Endodermal cell (in vitro differentiated cells): ENCODE data around the gene RPTOR. TPM values are rescaled to one million over a fixed set of nuclear protein-coding genes. Genes with fewer than 3 reads are reported as not detected.

Experiments used
- DNase-seq: peaks from one replicate; pipeline ENCODE4 v3.0.0-alpha.2; 2017
- H3K27ac ChIP-seq: 2 replicates; pipeline ENCODE4 v1.5.1; 2013; ENCODE audit warnings: mild to moderate bottlenecking, low read depth, low read length, moderate library complexity
- H3K27me3 ChIP-seq: 2 replicates; pipeline ENCODE4 v1.6.1; 2013; ENCODE audit warnings: mild to moderate bottlenecking, low read length, moderate library complexity; ENCODE audit not compliant: insufficient read depth, control insufficient read depth, poor library complexity, severe bottlenecking
- H3K36me3 ChIP-seq: 2 replicates; pipeline ENCODE4 v1.7.0; 2013; ENCODE audit warnings: mild to moderate bottlenecking, low read length, moderate library complexity; ENCODE audit not compliant: control insufficient read depth, insufficient read depth
- H3K4me1 ChIP-seq: one replicate; pipeline ENCODE4 v1.7.0; 2013; ENCODE audit warnings: low read length; ENCODE audit not compliant: control insufficient read depth, insufficient read depth
- H3K4me3 ChIP-seq: 2 replicates; pipeline ENCODE4 v1.5.1; 2013; ENCODE audit warnings: mild to moderate bottlenecking, low read length, moderate library complexity
- H3K9ac ChIP-seq: 2 replicates; pipeline ENCODE4 v1.6.1; 2013; ENCODE audit warnings: mild to moderate bottlenecking, low read length, moderate library complexity; ENCODE audit not compliant: poor library complexity, severe bottlenecking; ENCODE audit errors: extremely low read depth
- H3K9me3 ChIP-seq: 2 replicates; pipeline ENCODE4 v1.6.1; 2013; ENCODE audit warnings: mild to moderate bottlenecking, low read length, moderate library complexity; ENCODE audit not compliant: control insufficient read depth
- H3K27ac Mint-ChIP-seq: 2 replicates; pipeline ENCODE4 v1.8.0; 2020; ENCODE audit warnings: mixed read lengths
- H3K27me3 Mint-ChIP-seq: 2 replicates; pipeline ENCODE4 v1.8.0; 2021; ENCODE audit warnings: mild to moderate bottlenecking, mixed read lengths; ENCODE audit not compliant: insufficient read depth
- H3K36me3 Mint-ChIP-seq: 2 replicates; pipeline ENCODE4 v1.8.0; 2020; ENCODE audit warnings: low read depth, mixed read lengths
- H3K4me1 Mint-ChIP-seq: 2 replicates; pipeline ENCODE4 v1.8.0; 2020; ENCODE audit warnings: mixed read lengths
- H3K4me3 Mint-ChIP-seq: 2 replicates; pipeline ENCODE4 v1.8.0; 2020; ENCODE audit warnings: mild to moderate bottlenecking, moderate library complexity, mixed read lengths
- H3K9me3 Mint-ChIP-seq: 2 replicates; pipeline ENCODE4 v1.8.0; 2020; ENCODE audit warnings: mild to moderate bottlenecking, mixed read lengths
- CTCF ChIP-seq: fragments of 200-600 bp; sonication (generic); conservative IDR thresholded peaks from 2 replicates; pipeline ENCODE4 v1.5.0; 2021; ENCODE audit warnings: antibody characterized with exemption, mild to moderate bottlenecking
- WGBS, 2 experiments: methylation state at CpG; one replicate each; pipeline versions ENCODE4 v1.1.5 to v1.1.7; 2013; ENCODE audit warnings: missing lambda C conversion rate in 2 of 2, mixed read lengths in 1 of 2; ENCODE audit not compliant: insufficient coverage in 1 of 2, insufficient read length in 1 of 2; 5-methylcytosine and 5-hydroxymethylcytosine counted together
- total RNA-seq, 2 donors: library from RNA; stranded (reverse); fragmentation: NEBNext Ultra II Directional in 1 of 2; extraction: Animal tissue kit (Norgen Biotek cat#: 25700) in 1 of 2; gene quantifications; 2 replicates in 1 of 2; 3 replicates in 1 of 2; pipeline ENCODE4 v1.2.1, GENCODE V29; 2021

The RPTOR gene
- total RNA-seq, 2 donors from 2014 or later: 45.1 to 53.4 TPM

- Histone ChIP-seq H3K36me3 (no peaks in the 10 kb centered on the region), H3K4me1 (peaks cover 10% of the 10 kb centered on the region), H3K4me3 (no peak overlapping the region), H3K9me3 (no peaks in the 10 kb centered on the region), H3K27me3 (no peaks in the 10 kb centered on the region), H3K27ac (peak overlapping the region; percentile 26), H3K9ac (no peak overlapping the region)
- Mint-ChIP-seq H3K27ac (peak overlapping the region; percentile 82), H3K4me1 (peaks cover 46% of the 10 kb centered on the region), H3K9me3 (peaks cover 4% of the 10 kb centered on the region), H3K27me3 (no peaks in the 10 kb centered on the region), H3K36me3 (peaks cover 6% of the 10 kb centered on the region), H3K4me3 (no peak overlapping the region)
- no peak for DNase-seq
- TF ChIP-seq CTCF: no peak
- WGBS, 2 experiments: 90 to 92% methylated on average over 16 to 18 of the region's 18 CpGs
Observed at GRCh38 chr17:80702315-80703141, 157.9 kb downstream of the RPTOR start.

GRCh38 chr17:80703142-80703478 lies 158.5 kb downstream of the RPTOR start:
- Histone ChIP-seq H3K4me3 (no peak overlapping the region), H3K36me3 (no peaks in the 10 kb centered on the region), H3K27ac (peak overlapping the region; percentile 26), H3K9ac (no peak overlapping the region), H3K9me3 (no peaks in the 10 kb centered on the region), H3K27me3 (no peaks in the 10 kb centered on the region), H3K4me1 (peaks cover 8% of the 10 kb centered on the region)
- TF ChIP-seq CTCF: no peak
- Mint-ChIP-seq H3K27me3 (no peaks in the 10 kb centered on the region), H3K9me3 (peaks cover 4% of the 10 kb centered on the region), H3K4me3 (no peak overlapping the region), H3K36me3 (peaks cover 9% of the 10 kb centered on the region), H3K27ac (peak overlapping the region; percentile 82), H3K4me1 (peaks cover 41% of the 10 kb centered on the region)
- DNase-seq: no peak
- 81 to 85% methylated on average over 6 to 9 of the region's 9 CpGs for WGBS, 2 experiments

DNA sequence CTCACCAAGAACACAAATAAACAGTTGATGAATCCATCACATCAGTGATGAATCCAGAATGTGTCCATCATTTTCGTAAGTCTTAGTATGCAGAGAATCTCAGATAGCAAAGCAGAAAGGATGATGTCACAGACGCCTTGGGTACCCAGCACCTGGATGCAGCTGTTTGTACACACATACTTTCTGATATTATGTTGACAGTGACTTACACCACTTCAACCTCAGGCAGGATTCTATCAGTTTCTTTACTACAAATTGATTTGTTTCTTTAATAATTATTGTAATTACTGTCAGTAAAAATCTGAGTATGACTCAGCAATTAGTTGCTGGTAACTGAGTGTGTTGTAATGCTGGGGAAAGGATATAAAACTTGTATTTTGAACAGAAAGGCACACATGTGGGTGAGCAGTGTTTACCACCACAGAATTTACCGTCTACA lies 159.8 kb downstream of the RPTOR start:
- no peak overlapping the region for H3K4me3 Mint-ChIP-seq
- no peaks in the 10 kb centered on the region for H3K9me3 ChIP-seq
- WGBS, 2 experiments: 94 to 96% methylated on average over 3 of the region's 3 CpGs
- no peak for TF ChIP-seq CTCF
- H3K36me3 ChIP-seq: peaks cover 5% of the 10 kb centered on the region
- H3K9me3 Mint-ChIP-seq: no peaks in the 10 kb centered on the region
- no peak overlapping the region for H3K27ac ChIP-seq
- H3K36me3 Mint-ChIP-seq: peaks cover 17% of the 10 kb centered on the region
- no peak overlapping the region for H3K27ac Mint-ChIP-seq
- H3K4me1 ChIP-seq: peaks cover 6% of the 10 kb centered on the region
- no peak for DNase-seq
- no peaks in the 10 kb centered on the region for H3K27me3 ChIP-seq
- H3K9ac ChIP-seq: no peak overlapping the region
- no peaks in the 10 kb centered on the region for H3K27me3 Mint-ChIP-seq
- no peak overlapping the region for H3K4me3 ChIP-seq
- peaks cover 36% of the 10 kb centered on the region for H3K4me1 Mint-ChIP-seq
